ENCODE measurements around the gene TCIRG1. TPM values are rescaled to one million over a fixed set of nuclear protein-coding genes. Genes with fewer than 3 reads are reported as not detected.

TCIRG1 gene
- total and polyA plus RNA-seq, 2 of the 13 experiments (the other 11 are each of a cell fraction or from before 2014, with no cell fraction given), result 48.0 to 69.6 TPM

DNA sequence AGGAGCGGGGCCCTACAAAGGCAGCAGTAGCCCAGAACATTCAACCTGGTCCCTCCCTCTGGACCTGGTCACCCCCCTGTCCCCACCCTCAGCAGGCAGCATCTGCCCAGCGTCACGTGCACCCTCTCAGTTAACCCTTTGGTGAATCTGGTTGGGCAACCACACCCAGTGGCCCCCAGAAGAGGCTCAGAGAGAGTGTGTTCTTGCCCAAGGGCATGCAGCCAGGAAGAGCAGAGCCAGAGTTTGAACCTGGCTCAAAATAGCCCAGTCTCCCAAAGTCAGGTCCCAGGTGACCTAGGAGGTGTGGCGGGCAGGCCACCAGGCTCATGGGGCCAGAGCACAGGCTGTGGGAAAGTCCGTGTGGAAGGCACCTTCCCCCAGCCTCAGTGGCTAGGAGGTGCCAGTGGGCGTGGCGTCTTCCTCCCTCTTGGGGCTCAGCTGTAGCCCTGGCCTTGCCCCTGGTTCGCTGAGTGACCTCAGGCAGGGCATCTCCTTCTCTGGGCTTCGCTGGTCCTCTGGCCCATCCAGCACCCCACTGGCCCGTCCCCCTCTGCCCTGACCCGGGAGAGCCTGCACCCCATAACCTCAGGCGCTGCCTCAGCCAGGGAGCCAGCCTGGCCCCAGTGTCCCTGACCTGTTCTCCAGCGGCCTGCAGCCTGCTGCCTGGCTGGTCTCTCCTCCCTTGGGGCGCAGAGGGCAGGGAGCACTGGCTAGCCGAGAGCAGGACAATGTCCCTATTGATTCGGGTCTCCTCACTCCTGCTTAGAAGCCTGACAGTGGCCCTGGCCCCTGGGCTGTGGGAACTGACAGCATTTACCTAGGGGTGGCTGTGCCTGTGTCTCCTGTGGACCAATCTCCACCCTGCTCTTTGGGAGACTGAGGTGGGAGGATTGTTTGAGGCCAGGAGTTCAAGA, 21.7 kb upstream of the TCIRG1 start (continued):
- TF ChIP-seq SRSF1 (optimal IDR thresholded peaks at IDR 0.05; ENCODE audit: low read depth, low read length), result peak; percentile 72
- TF ChIP-seq BRCA1 (CRISPR knock-in tag; IDR thresholded peaks at IDR 0.05), result peak; percentile 32; the same call in 1 of the 2 replicates
- peak; percentile 50; the same call in 1 of the 2 replicates for TF ChIP-seq SSRP1 (CRISPR knock-in tag; IDR thresholded peaks at IDR 0.05)
- TF ChIP-seq TEAD3 (CRISPR knock-in tag; optimal IDR thresholded peaks at IDR 0.05; ENCODE audit: borderline replicate concordance), result peak; percentile 57
- TF ChIP-seq, protein P1, sequence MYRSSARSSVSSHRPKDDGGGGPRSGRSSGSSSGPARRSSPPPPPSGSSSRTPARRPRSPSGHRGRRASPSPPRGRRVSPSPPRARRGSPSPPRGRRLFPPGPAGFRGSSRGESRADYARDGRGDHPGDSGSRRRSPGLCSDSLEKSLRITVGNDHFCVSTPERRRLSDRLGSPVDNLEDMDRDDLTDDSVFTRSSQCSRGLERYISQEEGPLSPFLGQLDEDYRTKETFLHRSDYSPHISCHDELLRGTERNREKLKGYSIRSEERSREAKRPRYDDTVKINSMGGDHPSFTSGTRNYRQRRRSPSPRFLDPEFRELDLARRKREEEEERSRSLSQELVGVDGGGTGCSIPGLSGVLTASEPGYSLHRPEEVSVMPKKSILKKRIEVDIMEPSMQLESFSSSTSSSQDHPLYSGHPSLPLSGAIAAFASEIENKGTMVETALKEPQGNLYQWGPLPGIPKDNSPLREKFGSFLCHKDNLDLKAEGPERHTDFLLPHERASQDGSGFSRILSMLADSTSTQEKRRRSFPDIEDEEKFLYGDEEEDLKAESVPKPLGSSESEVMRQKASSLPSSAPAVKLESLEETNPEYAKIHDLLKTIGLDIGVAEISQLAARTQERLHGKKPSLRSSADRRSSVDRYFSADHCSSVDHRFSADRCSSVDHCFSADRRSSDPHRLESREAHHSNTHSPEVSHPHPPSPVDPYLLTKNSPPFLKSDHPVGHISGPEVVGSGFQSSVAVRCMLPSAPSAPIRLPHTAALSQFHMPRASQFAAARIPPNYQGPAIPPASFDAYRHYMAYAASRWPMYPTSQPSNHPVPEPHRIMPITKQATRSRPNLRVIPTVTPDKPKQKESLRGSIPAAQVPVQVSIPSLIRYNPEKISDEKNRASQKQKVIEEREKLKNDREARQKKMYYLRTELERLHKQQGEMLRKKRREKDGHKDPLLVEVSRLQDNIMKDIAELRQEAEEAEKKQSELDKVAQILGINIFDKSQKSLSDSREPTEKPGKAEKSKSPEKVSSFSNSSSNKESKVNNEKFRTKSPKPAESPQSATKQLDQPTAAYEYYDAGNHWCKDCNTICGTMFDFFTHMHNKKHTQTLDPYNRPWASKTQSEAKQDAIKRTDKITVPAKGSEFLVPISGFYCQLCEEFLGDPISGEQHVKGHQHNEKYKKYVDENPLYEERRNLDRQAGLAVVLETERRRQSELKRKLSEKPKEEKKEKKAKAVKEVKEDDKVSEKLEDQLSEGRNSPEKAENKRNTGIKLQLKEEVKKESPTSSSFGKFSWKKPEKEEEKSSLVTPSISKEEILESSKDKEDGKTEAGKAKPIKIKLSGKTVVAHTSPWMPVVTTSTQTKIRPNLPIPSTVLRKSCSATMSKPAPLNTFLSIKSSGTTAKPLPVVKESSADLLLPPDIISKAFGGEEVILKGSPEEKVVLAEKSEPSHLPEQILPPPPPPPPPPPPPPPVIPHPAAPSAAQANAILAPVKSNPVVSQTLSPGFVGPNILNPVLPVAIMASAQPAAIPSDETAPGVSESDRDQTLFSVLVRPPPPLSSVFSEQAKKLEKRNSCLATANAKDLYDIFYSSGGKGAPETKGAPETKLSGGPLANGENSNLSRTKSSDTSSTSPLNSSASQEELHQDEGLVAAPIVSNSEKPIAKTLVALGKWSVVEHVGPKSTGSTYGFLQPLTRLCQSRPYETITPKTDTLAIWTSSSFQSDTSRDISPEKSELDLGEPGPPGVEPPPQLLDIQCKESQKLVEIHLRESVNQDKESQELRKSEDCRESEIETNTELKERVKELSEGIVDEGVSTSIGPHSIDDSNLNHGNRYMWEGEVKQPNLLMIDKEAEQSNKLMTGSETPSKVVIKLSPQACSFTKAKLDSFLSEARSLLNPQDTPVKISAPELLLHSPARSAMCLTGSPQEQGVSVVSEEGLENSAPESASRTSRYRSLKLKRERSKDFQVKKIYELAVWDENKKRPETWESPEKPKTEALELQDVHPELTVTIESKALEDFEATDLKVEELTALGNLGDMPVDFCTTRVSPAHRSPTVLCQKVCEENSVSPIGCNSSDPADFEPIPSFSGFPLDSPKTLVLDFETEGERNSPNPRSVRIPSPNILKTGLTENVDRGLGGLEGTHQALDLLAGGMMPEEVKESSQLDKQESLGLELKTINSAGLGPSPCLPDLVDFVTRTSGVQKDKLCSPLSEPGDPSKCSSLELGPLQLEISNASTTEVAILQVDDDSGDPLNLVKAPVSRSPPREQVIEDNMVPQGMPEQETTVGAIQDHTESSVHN (CRISPR knock-in tag; IDR thresholded peaks at IDR 0.05), result no peak
- no peak for TF ChIP-seq MAFF (IDR thresholded peaks at IDR 0.05; ENCODE audit: low read depth, low read length)
- TF ChIP-seq ZNF260 (CRISPR knock-in tag; IDR thresholded peaks at IDR 0.05; ENCODE audit: borderline replicate concordance, low read depth), result no peak
- peak; percentile 47; the same call in 1 of the 2 replicates for TF ChIP-seq GABPB1 (CRISPR knock-in tag; IDR thresholded peaks at IDR 0.05)
- TF ChIP-seq ZIK1 (CRISPR knock-in tag; IDR thresholded peaks at IDR 0.05; ENCODE audit: borderline replicate concordance, low read depth), result 0 out of 2 replicates have a peak, but pooled peaks have one; percentile 22
- peak; percentile 89 for TF ChIP-seq HNF4A (CRISPR knock-in tag; IDR thresholded peaks at IDR 0.05)
- TF ChIP-seq ZNF607 (CRISPR knock-in tag; IDR thresholded peaks at IDR 0.05; ENCODE audit: borderline replicate concordance), result peak; percentile 78
- TF ChIP-seq, protein P2, sequence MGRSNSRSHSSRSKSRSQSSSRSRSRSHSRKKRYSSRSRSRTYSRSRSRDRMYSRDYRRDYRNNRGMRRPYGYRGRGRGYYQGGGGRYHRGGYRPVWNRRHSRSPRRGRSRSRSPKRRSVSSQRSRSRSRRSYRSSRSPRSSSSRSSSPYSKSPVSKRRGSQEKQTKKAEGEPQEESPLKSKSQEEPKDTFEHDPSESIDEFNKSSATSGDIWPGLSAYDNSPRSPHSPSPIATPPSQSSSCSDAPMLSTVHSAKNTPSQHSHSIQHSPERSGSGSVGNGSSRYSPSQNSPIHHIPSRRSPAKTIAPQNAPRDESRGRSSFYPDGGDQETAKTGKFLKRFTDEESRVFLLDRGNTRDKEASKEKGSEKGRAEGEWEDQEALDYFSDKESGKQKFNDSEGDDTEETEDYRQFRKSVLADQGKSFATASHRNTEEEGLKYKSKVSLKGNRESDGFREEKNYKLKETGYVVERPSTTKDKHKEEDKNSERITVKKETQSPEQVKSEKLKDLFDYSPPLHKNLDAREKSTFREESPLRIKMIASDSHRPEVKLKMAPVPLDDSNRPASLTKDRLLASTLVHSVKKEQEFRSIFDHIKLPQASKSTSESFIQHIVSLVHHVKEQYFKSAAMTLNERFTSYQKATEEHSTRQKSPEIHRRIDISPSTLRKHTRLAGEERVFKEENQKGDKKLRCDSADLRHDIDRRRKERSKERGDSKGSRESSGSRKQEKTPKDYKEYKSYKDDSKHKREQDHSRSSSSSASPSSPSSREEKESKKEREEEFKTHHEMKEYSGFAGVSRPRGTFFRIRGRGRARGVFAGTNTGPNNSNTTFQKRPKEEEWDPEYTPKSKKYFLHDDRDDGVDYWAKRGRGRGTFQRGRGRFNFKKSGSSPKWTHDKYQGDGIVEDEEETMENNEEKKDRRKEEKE (IDR thresholded peaks at IDR 0.05), result no peak
- TF ChIP-seq RFX5 (IDR thresholded peaks at IDR 0.05; ENCODE audit: low read depth, low read length), result no peak
- peak; percentile 97 for TF ChIP-seq MTA1 (CRISPR knock-in tag; IDR thresholded peaks at IDR 0.05; ENCODE audit: borderline replicate concordance)
- no peak for TF ChIP-seq DNMT3B (CRISPR knock-in tag; conservative IDR thresholded peaks at IDR 0.05)
- peak; percentile 74 for TF ChIP-seq CEBPB (IDR thresholded peaks at IDR 0.05; ENCODE audit: borderline replicate concordance, low read depth, low read length)

Data from HepG2 (cell line).